NCI-H2227 (cell line): Measurements from ENCODE around the gene GDF7.

ENCODE experiments used
- DNase-seq: peaks from one replicate; lab custom pipeline; 2025; ENCODE audit not compliant: unreplicated experiment; lab: John Stamatoyannopoulos, UW

GDF7 gene

DNA sequence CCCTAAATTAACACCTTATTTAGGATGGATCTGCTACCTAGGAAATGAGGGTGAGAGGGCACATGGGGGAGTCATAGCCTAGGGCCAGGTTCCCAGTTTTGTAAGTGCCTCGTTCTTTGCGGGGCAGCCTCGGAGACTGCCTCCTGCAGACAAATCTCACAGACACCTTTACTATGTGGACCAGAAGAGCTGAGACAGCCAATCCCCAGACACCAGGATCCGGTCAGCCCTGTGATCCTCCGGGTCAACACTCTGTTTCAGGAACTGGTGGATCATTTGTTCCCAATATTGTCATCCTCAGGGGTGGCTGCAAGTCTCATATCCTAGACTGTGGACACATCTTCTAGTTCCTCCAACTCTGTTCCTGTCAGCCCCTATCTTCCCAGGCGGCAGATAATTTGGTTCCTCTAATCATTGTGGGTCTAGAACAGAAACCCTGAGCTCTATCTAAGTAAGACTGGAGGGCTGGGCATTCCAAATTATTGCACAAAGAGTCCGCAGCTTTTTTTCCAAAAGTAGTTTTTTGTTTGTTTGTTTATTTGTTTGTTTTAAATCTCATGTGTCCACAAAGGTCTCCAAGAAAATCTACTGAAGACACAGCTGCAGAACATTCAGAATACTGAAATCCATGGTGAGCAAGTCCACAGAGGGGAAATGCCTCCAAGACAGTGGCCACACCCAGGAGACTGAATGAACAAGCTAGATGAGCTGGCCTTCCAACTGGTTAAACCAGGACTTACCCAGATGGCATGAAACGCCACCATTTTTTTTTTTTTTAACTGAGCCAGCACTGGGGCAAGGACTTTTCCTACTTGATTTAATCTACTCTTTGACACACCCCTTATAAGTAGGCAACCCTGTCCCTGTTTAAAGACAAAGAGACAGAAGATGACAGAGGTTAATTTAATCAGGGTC lies 6.2 kb upstream of the GDF7 start:
- no peak for DNase-seq

DNA sequence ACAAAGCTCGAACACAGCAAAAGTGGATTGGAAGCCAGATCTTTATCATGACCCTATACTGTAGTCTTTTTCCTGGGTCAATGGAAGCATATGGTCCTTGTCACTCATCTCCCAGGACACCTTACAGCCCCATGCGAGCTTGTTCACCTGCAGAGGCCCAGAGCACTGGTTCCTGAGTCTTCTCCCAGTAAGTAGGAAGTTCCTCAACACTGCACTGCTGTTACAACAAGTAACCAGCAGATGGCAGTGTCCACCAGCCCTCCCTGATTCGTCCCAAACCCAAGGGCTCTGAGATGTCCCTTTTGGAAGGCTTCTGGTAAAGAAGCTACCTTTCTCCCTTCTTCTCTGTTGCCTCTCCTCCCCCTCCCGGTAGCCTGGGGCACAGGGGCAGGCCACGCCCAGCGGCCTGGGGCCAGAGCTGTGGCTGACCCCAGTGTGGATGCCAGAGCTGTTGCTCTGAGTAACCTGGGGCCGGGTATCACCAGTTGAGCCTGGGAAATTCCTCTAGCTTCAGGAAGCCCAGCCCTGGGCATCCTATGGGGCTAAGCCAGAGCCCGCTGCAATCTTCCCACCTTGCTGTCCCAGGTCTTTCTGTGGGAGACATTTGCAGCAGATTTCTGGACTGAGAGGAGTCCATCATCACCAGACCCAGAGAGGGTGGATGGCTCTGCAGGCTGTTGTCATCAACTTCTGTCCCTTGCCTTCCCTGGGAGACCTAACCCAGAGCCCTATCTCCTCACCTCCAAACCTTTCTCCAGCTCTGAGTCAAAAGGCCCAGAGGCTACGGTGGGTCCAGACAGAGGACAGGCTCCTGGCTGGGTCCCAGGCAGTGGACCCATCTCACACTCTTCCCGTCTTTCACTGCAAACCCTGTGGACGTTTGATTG lies 5.3 kb upstream of the GDF7 start:
- peak; percentile 76 for DNase-seq

DNA sequence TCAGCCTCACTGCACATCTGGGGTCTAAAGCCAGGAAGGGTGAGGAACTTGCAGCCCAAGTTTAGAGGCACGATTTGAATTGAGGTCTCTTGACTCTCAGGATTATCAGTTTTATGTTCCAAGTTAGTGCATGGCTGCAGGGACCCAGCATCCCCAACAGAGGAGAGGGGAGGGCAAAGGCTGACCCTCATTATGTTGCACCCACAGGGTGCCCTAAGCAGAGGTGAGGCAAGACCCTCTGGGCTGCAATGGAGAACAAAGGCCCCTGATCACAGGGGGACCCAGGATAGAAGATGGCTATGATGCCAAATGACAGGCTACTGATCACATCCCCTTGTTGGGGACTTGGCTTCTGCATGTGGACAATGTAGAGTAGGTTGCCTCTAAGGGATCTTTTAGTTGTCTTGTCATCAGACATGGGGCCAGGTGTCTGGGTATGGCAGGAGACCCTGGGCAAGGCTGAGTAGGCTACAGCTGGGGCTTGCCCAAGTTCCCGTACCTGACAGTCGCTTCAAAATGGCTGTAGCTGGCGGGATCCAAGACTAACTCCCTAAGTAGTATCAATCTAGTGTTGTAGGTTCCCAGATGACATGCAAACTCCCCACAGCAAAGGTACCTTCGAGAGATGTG lies 4.5 kb upstream of the GDF7 start:
- DNase-seq: no peak

DNA sequence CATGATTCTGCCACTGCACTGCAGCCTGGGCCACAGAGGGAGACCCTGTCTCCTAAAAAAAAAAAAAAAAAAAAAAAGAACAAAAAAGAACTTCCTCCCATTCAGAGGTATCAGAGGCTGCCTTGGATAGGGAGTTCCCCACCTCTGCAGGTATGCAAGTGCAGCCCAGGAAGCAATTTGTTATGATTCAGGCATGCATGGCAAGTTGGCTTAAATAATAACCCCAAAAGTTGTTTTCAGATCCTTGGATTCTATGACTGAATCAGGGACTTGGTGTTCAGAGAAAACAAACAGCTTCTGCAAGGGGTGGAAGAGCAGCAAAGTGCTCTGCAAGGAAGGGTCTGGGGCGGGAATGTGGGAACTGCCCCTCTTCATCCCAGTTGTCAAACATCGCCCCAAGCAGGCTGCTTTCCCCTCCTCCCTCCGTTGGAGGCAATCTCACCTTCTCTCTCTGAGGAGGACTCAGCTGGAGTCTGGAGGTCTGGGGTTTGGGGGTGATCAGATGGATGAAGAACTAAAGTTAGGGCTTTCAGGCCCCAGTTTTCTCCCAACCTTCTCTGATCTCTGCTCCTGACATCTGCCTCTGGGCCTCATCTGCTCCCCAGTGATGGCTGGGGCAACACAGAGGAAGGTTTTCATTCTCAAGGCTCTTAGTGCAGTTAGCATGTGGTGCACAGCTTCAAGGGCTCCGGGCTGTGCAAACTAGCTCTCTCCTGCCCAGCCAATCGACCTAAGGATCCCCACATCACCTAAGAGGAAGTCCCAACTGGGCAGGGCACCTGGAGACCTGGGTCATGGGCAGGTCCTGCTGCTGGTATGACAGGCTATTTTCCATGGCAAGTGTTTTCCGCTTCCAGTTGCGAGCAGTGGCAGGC lies 3.5 kb upstream of the GDF7 start:
- no peak for DNase-seq

DNA sequence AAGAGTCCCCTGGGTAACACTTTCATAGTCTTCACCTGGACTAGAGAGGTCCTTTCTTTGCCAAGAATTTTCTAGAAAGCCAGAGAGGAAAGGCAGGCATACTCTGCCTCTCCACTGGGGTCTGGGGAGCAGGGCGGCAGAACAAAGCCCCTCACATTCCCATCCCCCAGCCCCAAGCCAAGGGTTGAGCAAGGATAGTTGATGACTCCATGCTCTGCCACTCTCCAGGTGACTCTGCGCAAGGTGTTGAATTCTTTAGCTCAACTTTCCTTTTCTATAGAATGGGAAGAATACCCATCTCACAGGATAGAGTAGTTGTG lies 2.9 kb upstream of the GDF7 start:
- no peak for DNase-seq

DNA sequence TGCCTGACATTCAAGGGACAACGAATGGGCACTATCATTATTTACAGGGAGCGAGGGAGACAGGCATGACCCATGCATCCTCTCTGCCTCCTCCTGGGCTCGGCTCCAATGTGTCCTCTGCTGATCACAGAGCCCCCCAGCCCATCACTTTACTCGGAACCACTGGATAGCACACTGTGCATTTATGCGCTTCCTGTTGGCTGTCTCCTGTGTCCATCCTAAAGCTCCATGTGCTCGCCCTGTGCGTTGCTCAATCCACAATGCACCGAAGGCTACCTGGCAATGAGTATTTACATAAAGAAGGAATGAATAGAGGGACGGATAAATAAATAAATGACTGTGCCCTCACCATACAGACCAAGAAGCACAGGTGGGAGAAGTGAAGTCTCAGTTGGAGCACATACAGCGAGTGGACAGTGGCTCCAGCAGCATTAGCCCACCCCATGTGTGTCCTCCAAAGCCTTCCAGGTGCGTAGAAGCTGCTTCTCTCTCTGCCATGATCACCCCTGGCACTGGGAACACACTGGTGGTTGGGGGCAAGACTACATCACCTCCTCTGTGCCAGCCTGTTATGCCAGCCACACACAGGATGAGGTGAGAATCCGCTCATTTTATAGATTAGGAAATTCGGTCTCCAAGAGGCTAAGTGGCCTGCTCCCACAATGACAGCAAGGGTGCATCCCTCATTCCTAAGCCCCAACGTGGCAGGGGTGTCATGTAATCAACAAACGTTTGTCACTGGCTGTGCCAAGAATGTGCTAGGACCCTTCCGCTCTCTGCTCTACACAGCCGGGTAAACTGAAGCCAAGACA lies 2.3 kb upstream of the GDF7 start:
- DNase-seq: no peak

DNA sequence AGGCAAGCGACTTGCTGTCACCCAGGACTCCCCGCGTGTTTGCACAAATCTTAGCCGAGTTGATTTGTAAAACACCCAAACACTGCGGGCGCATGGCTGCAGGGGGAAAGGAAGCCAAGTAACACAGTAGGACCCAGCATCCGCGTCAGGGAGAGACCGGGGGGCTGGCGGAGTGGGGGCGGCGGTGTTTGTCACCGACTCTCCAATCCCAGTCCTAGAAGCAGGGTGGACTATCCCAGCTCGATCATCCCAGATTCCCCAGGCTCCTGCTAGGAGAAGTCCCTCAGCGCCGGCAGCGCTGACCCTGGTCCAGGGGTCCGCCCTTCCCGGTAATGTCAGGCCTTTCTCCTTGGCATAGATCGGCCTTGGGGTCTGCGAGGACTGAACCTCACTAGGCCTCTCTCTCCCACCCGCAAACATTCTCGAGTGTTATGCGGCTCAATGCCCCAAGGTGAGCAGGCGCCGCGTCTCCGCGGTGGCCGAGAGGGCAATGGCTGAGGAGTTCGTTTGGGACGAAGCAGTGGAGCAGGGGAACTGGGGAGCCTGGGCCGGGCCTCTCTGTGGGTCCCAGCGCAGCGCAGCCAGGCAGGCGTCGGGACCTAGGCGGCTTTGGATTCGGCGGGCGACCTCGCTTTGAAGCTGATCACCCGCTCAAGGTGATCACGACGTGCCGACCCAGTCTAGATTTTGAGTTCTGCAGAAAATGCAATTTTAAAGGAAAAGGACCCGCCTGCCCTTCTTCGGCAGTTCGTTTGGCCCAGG lies 1.5 kb upstream of the GDF7 start:
- DNase-seq: peak; percentile 30

DNA sequence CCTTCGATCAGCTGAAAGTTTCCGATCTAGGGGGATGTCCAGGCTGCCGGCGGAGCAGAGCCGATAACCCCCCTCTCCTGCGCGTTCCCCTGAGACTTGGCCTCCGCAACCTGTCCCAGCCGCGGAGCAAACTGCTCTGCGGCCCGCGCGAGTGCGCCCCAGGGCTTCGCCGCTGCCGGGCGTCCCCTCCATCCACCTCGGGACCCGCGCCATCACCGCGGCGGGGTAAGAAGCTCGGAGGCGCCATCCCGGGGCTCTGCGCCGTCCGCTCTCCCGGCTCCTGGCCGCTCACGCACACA lies 990 bp upstream of the GDF7 start:
- peak; percentile 33 for DNase-seq

DNA sequence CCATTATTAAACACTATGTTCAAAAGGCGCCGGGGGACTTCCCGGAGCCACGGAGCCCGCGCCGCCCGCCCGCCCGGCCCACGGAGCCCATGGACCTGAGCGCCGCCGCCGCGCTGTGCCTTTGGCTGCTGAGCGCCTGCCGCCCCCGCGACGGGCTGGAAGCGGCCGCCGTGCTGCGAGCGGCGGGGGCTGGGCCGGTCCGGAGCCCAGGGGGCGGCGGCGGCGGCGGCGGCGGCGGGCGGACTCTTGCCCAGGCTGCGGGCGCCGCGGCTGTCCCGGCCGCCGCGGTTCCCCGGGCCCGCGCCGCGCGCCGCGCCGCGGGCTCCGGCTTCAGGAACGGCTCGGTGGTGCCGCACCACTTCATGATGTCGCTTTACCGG lies 197 bp downstream of the GDF7 start:
- peak; percentile 51 for DNase-seq

DNA sequence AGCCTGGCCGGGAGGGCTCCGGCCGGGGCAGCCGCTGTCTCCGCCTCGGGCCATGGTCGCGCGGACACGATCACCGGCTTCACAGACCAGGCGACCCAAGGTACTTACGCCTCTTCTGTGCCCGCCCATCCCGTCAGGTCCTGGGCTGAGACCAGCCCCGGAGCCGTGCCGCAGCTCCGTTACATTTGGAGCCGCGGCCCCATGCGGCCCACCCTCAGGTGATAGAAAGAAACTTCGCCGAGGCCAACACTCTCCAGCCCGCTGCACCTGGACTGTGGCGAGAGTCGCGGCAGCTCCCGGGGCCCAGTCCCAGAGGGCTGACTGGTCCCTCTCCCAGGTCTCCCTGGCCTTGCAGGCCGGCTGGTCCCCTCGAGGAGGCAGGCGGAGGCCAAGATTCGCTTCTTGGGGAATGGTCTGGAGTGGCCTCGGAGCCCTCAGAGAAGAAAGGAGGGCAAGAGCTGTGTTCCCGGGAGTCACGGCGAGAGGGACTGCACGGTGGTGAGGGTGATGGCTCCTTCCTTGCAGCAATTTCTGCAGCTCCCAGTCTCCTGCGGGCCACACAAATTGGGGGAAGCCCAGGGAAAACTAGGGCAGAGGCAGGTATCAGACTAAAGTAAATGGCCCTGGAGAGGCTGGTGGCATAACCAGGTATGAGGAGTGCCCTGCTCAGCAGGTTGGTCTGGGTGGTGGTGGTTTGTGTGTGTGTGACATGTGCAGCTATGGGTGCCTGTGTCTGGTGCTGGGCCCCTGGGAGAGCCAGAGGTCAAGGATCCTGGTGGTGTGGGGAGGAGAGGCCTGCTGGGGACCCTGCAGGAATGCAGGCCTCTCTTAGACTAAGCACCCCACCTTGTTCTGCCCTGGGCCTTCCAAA lies 822 bp downstream of the GDF7 start:
- peak; percentile 32 for DNase-seq

DNA sequence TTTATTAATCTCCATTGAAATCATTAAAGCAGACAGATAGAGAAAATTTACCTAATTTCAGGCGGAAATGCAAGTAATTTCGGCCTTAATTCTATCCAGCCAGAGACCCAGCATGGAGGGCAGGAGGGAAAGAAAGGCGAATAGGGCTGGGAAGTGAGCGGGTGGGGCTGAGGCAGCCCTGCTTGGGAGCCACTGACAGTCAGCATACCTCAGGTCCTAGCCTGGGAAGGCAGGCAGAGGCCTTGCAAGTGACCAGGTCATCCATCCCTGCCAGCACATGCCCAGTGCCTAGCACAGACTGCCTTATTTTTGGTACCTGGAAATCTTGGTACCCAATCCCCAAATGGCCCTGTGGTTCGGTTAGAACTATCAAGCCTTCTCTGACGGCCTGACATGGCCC lies 1.5 kb downstream of the GDF7 start:
- DNase-seq: no peak

DNA sequence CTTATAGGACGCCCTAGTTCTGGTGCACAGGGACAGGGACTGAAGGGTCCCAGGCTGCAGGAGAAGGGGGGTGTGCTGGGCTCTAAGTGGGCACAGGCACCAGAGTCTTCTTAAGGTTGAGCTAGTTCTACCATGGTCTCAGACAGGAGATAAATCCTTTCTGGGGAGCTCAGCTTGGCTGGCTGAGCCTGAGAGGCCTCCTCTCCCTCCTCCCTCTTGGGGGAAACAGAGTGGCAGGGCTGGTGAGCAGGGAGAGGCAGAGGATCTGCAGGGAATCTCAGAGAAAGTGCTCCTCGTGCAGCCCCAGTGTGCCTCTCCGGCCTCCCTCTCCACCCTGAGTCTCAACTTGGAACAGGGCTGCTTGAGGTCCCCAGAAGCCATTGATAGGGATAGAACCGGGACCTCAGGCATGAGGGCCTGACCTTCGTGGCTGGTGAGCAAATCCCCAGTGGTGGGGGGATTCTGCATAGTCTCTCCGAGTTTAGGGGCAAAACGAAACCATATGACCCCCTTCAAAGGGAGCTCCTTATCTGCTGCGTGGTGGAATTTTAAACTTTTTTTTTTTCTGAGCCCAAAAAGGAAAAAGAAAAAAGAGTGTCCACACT lies 2.0 kb downstream of the GDF7 start:
- DNase-seq: no peak

DNA sequence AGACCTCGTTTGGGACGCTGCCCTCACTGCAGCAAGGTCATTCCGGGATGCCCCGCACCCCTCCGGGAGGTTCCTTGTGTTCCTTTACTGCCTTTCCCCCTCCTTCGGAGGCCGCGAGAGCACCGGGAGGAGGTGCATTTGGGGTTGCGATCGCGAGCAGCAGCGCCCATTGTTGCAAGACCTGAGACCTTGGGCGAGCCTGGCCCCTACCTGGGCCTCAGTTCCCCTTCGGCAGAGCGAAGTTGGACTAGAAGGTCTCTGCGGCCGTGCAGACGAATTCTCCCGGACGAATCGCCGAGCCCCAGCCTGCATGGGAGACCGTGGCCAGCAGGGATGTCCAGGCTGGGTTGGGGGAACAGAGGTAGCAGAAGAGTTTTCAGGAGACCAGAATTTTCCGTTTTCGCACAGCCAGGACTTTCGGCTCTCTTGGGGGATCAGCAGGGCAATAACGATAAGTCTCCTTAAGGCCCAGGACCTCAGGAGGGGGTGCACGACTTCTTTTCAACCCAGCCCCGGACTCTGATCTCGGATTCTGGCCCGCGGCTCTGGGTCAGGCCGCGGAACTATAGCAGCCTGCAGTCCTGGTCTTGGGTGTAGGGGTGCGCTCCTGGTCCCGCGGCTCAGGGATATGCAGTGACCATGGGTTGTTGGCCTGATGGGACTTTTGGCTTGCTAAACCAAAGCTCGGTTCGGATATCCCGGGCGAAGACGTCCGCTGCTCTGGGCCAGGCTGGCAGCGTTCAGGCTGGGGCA lies 2.8 kb downstream of the GDF7 start:
- no peak for DNase-seq

DNA sequence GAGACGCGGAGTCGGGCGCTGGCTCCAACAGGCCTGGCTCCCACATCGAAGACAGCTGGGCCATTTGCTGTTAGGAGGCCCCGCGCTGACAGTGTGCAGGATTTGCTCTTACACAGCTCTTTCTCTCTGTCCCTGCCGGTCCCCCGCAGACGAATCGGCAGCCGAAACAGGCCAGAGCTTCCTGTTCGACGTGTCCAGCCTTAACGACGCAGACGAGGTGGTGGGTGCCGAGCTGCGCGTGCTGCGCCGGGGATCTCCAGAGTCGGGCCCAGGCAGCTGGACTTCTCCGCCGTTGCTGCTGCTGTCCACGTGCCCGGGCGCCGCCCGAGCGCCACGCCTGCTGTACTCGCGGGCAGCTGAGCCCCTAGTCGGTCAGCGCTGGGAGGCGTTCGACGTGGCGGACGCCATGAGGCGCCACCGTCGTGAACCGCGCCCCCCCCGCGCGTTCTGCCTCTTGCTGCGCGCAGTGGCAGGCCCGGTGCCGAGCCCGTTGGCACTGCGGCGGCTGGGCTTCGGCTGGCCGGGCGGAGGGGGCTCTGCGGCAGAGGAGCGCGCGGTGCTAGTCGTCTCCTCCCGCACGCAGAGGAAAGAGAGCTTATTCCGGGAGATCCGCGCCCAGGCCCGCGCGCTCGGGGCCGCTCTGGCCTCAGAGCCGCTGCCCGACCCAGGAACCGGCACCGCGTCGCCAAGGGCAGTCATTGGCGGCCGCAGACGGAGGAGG lies 3.5 kb downstream of the GDF7 start:
- no peak for DNase-seq

DNA sequence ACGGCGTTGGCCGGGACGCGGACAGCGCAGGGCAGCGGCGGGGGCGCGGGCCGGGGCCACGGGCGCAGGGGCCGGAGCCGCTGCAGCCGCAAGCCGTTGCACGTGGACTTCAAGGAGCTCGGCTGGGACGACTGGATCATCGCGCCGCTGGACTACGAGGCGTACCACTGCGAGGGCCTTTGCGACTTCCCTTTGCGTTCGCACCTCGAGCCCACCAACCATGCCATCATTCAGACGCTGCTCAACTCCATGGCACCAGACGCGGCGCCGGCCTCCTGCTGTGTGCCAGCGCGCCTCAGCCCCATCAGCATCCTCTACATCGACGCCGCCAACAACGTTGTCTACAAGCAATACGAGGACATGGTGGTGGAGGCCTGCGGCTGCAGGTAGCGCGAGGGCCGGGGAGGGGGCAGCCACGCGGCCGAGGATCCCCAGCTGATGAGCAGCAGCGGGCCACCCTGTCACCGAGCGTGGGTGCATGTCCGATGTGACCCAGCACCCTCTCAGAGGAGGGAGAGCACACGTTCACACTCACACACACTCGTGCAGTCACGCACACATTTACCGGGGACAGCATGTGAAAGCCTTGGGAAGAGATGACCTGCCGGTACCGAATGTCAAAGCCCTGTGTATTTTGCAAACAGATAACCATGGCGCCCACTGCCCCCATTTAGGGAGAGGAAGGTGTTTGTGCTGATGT lies 4.2 kb downstream of the GDF7 start:
- no peak for DNase-seq

DNA sequence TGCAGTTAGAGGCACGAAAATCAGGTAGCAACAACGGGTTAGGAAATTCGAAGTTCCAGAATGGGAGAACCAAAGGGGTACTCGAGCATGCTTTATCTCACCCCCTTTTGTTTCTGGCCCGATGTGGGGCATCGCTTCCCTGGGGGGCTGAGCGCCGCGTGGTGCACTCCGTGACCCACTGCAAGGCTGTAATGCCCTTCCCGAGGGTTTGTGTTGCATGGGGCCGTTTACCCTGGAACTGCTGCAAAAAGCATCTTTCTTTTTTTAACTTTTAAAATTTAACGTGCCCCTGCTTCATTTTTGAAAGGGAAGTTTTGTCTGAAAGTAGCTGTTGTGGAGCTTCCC lies 4.8 kb downstream of the GDF7 start:
- DNase-seq: no peak
